IgD-negative memory B cell (primary cell): ENCODE data around the gene EBF4. TPM values are rescaled to one million over a fixed set of nuclear protein-coding genes. Genes with fewer than 3 reads are reported as not detected.
A peak's percentile ranks its signal among the peaks of the same experiment; 100 is the strongest.

Experiments
- H3K27ac Mint-ChIP-seq, 3 donors: one replicate each; pipeline ENCODE4 v1.8.0; 2020 to 2022; ENCODE audit warnings: mild to moderate bottlenecking in 3 of 3, mixed read lengths in 3 of 3, moderate library complexity in 1 of 3
- H3K27me3 Mint-ChIP-seq: one replicate; pipeline ENCODE4 v1.8.0; 2021; ENCODE audit warnings: mixed read lengths
- H3K36me3 Mint-ChIP-seq: one replicate; pipeline ENCODE4 v1.8.0; 2020; ENCODE audit warnings: mild to moderate bottlenecking, mixed read lengths
- H3K4me1 Mint-ChIP-seq, 3 donors: one replicate each; pipeline ENCODE4 v1.8.0; 2020 to 2022; ENCODE audit warnings: mixed read lengths in 3 of 3, mild to moderate bottlenecking in 1 of 3
- H3K4me3 Mint-ChIP-seq, 4 donors: one replicate each; pipeline ENCODE4 v1.8.0; 2020 to 2022; ENCODE audit warnings: mild to moderate bottlenecking in 4 of 4, mixed read lengths in 4 of 4, moderate library complexity in 3 of 4
- H3K9me3 Mint-ChIP-seq, 3 donors: one replicate each; pipeline ENCODE4 v1.8.0; 2020 to 2021; ENCODE audit warnings: mixed read lengths in 3 of 3, mild to moderate bottlenecking in 1 of 3
- polyA plus RNA-seq: library from polyadenylated mRNA; unstranded; fragments of 300-500 nt; fragmentation: Illumina TruSeq; gene quantifications from one replicate; pipeline ENCODE4 v1.2.3, GENCODE V29; 2021

The EBF4 gene
- polyA plus RNA-seq, 1 donor from 2014 or later = 1.1 TPM

DNA sequence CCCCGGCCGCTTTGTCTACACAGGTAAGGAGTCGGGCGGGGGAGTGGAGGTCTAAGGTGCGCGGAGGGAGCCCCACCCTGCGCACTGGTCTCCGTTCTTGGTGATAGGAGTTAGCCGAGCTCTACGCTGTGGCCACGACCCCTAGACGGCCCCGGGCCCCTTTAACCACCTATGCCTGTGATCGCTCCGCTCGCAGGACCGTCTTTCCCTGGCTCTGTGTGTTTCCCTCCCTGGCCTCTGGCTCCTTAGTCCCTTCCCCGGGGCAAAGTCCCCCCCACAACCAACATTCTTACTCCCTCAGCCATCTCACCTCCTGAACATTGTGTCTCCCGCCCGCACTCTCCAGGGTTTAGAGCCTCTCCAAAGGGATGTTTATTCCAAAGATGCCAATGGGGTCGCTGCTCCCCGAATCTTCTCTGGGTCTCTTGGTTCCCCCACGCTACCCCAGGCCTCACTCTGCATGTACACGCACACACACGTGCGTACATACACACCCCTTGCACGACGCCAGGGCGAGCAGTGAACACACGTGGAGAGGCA, 57.4 kb downstream of the EBF4 start:
- Mint-ChIP-seq H3K36me3 (no peaks in the 10 kb centered on the region), H3K4me1 (peaks cover 5 to 15% (median 14%) of the 10 kb centered on the region in 3 donors), H3K27me3 (peaks cover 39% of the 10 kb centered on the region), H3K27ac (peak overlapping the region in 1 of 3 donors; percentile 57), H3K9me3 (no peaks in the 10 kb centered on the region), H3K4me3 (peak overlapping the region in 2 of 4 donors; percentile 6 to 86)

DNA sequence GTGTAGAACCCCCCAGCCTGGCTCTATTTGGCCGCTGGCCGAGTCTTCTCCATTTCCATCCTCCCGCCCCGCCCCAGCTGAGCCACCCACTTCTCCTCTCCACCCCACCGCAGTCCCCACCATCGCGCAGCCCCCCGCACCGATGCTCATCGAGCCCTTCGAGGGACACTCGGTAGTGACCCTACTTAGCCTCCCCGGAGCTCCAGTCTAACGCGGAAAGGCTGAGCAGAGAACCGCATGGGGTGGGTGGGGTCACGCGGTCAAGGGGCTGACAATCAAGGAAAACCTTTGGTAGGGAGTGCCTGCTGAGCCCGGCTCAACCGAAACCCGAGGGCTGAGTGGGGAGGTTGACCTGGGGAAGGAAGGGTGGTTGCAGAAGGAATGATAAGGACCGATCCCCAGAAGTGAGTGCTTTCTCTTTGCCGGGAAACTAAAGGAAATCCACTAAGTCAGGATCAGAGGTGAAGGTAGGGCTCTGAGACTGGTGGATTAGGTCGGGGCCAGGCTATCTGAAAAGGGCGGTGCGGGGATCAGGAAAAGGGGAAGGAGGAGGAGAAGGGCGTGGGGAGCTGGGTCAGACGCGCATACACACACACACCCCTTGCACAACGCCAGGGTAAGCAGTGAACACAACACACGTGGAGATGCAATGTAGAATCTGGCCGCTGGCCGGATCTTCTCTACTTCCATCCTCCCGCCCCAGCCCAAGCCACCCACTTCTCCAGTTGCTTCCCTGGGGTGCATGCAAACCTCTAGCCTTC, 58.1 kb downstream of the EBF4 start:
- H3K4me1 Mint-ChIP-seq = peaks cover 5 to 15% (median 14%) of the 10 kb centered on the region in 3 donors
- no peak overlapping the region for H3K27ac Mint-ChIP-seq
- H3K4me3 Mint-ChIP-seq = peak overlapping the region; percentile 64 to 86 (median 74)
- no peaks in the 10 kb centered on the region for H3K9me3 Mint-ChIP-seq
- H3K36me3 Mint-ChIP-seq = no peaks in the 10 kb centered on the region
- peaks cover 43% of the 10 kb centered on the region for H3K27me3 Mint-ChIP-seq

DNA sequence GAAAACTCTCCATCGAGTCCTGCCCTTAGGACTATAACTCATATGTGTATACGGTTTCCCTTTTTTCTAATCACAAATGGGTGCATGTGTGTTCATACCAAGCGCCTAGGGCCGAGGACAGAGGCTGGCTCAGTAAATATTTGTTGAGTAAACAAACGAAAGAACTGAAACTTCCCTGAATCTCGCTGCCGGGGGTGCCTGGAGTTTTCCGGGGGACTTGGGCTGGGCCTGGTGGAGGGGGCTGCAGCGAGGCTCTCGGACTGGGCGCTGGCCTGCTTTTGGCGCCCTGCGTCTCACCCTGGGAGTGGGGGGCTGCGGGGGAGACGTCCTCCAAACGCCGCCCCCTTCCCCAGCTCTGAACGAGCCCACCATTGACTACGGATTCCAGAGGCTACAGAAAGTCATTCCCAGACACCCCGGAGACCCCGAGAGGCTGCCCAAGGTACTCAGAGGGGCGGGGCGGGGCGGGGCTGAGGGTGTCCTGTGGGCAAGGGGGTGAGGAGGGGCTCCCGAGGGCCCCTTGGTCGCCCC, 58.8 kb downstream of the EBF4 start:
- Mint-ChIP-seq H3K36me3 (no peaks in the 10 kb centered on the region), H3K27ac (no peak overlapping the region), H3K4me1 (peaks cover 5 to 15% (median 14%) of the 10 kb centered on the region in 3 donors), H3K4me3 (peak overlapping the region; percentile 64 to 86 (median 77)), H3K27me3 (peaks cover 45% of the 10 kb centered on the region), H3K9me3 (no peaks in the 10 kb centered on the region)

DNA sequence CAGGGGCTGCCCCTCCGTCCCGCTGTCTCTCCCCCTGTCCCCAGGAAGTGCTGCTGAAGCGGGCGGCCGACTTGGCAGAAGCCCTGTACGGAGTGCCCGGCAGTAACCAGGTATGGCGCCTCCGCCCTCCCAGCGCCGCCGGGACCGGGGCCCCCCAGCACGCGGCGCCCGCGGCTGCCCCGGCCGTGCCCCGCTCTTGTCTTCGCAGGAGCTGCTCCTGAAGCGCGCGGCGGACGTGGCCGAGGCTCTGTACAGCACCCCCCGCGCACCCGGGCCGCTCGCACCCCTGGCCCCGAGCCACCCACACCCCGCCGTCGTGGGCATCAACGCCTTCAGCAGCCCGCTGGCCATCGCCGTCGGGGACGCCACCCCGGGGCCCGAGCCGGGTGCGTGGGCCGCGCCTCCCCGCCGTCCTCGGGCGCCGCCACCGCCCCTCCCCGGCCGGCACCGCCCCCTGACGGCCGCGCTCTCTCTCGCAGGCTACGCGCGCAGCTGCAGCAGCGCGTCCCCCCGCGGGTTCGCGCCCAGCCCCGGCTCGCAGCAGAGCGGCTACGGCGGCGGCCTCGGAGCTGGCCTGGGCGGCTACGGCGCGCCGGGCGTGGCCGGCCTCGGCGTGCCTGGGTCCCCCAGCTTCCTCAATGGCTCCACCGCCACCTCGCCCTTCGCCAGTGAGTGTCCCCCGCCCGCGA, 59.4 kb downstream of the EBF4 start:
- H3K27ac Mint-ChIP-seq = no peak overlapping the region
- no peaks in the 10 kb centered on the region for H3K9me3 Mint-ChIP-seq
- peak overlapping the region in 1 of 4 donors; percentile 92 for H3K4me3 Mint-ChIP-seq

DNA sequence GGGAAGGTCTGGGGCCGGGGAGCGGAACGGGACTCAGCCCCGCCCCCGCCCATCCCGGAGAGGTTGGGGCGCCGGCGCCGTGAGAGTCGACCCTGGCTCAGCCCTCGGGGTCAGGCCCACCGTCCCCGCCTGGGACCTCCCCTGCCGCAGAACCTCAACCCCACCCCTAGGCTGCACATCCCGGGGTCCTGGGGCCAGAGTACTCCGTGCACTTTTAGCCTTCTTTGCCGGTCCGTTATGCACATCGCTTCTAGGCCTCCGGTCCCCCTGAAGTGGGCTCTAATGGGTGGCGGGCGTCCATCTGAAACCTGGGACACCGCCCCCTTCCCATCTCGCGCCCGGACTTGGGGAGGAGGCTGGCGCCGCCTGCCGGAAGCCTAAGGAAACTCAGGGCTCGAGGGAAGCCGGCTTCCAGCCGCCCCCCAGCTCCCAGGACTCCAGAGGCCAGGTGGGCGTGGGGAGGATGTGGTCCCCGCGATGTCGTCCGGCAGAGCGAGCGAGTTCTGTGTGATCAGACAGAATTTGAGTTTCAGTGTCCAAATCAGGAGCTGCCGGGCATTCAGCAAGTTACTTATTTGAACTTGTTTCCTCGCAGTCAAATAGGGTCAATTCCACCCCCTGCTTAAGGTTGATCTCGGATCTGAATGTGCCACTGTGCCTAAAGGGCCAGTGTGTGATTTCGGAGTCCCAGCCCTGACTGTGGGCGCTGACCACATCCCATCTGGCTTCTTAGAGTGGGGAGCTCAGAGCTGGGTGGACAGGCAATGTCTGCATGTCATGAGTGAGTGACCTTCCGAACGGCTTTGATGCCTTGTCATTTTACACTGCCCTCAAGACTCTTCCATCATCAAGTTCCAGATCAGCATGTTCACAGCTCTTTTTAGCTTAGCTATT, 60.2 kb downstream of the EBF4 start:
- H3K27me3 Mint-ChIP-seq = peaks cover 57% of the 10 kb centered on the region
- H3K4me3 Mint-ChIP-seq = peak overlapping the region; percentile 31 to 92 (median 80)
- H3K9me3 Mint-ChIP-seq = no peaks in the 10 kb centered on the region
- peaks cover 5 to 15% (median 14%) of the 10 kb centered on the region in 3 donors for H3K4me1 Mint-ChIP-seq
- no peaks in the 10 kb centered on the region for H3K36me3 Mint-ChIP-seq
- no peak overlapping the region for H3K27ac Mint-ChIP-seq

More for the DNA sequence above, 59.4 kb downstream of the EBF4 start:
- Mint-ChIP-seq H3K36me3 (no peaks in the 10 kb centered on the region), H3K27me3 (peaks cover 51% of the 10 kb centered on the region), H3K4me1 (peaks cover 5 to 15% (median 14%) of the 10 kb centered on the region in 3 donors)

- Mint-ChIP-seq H3K27ac (no peak overlapping the region), H3K36me3 (no peaks in the 10 kb centered on the region), H3K4me3 (peak overlapping the region; percentile 31 to 92 (median 80))
These were observed 61.0 kb downstream of the EBF4 start for GRCh38 chr20:2753461-2754040.

GRCh38 chr20:2754424-2754823, 61.8 kb downstream of the EBF4 start:
- Mint-ChIP-seq H3K36me3 (no peaks in the 10 kb centered on the region), H3K4me3 (peak overlapping the region in 1 of 4 donors; percentile 31), H3K27ac (no peak overlapping the region), H3K27me3 (peaks cover 60% of the 10 kb centered on the region), H3K9me3 (no peaks in the 10 kb centered on the region), H3K4me1 (peaks cover 5 to 15% (median 14%) of the 10 kb centered on the region in 3 donors)

More at GRCh38 chr20:2753461-2754040, 61.0 kb downstream of the EBF4 start:
- peaks cover 5 to 15% (median 14%) of the 10 kb centered on the region in 3 donors for H3K4me1 Mint-ChIP-seq
- H3K27me3 Mint-ChIP-seq = peaks cover 60% of the 10 kb centered on the region
- no peaks in the 10 kb centered on the region for H3K9me3 Mint-ChIP-seq

GRCh38 chr20:2755451-2756055, 63.0 kb downstream of the EBF4 start:
- Mint-ChIP-seq H3K27me3 (peaks cover 52% of the 10 kb centered on the region), H3K27ac (no peak overlapping the region), H3K36me3 (no peaks in the 10 kb centered on the region), H3K4me1 (peaks cover 5 to 15% (median 14%) of the 10 kb centered on the region in 3 donors), H3K9me3 (no peaks in the 10 kb centered on the region), H3K4me3 (no peak overlapping the region)

- Mint-ChIP-seq H3K36me3 (peaks cover under 1% of the 10 kb centered on the region), H3K9me3 (peaks cover 0 to under 1% (median 0%) of the 10 kb centered on the region in 3 donors), H3K27ac (no peak overlapping the region), H3K4me1 (peaks cover 5 to 12% (median 8%) of the 10 kb centered on the region in 3 donors), H3K4me3 (no peak overlapping the region), H3K27me3 (peaks cover 49% of the 10 kb centered on the region)
These were observed 63.6 kb downstream of the EBF4 start for GRCh38 chr20:2756056-2756611.

- Mint-ChIP-seq H3K27me3 (peaks cover 49% of the 10 kb centered on the region), H3K9me3 (peaks cover 0 to 3% (median 0%) of the 10 kb centered on the region in 3 donors), H3K27ac (no peak overlapping the region), H3K4me1 (peaks cover 5 to 11% (median 7%) of the 10 kb centered on the region in 3 donors), H3K4me3 (no peak overlapping the region), H3K36me3 (peaks cover 3% of the 10 kb centered on the region)
These were observed 64.4 kb downstream of the EBF4 start for GRCh38 chr20:2757001-2757400.

- H3K4me1 Mint-ChIP-seq = peaks cover 5 to 10% (median 7%) of the 10 kb centered on the region in 3 donors
- no peak overlapping the region for H3K27ac Mint-ChIP-seq
- peaks cover 0 to 3% (median 0%) of the 10 kb centered on the region in 3 donors for H3K9me3 Mint-ChIP-seq
- no peak overlapping the region for H3K4me3 Mint-ChIP-seq
- peaks cover 3% of the 10 kb centered on the region for H3K36me3 Mint-ChIP-seq
- peaks cover 56% of the 10 kb centered on the region for H3K27me3 Mint-ChIP-seq
These were observed 65.4 kb downstream of the EBF4 start for GRCh38 chr20:2757969-2758368.

DNA sequence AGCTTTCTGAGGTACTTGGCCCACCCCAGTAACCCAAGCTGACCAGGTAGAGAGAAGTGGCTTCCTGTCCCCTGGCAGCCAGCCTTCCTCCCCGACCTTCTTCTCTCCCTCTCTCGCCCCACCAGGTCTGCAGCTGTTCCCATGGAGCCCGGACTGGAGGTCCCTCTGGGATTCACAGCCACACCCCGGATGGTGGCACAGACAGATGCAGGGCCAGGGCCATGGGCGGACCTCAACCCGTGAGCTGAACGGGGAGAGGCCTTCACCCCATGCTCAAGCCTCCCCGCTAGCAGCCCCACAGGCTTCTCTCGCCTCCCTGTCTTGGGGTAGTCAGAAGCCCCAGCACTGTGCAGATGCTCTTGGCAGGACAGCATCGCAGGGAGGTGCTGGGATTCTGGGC, 66.6 kb downstream of the EBF4 start:
- no peak overlapping the region for H3K4me3 Mint-ChIP-seq
- no peak overlapping the region for H3K27ac Mint-ChIP-seq
- H3K36me3 Mint-ChIP-seq = peaks cover 3% of the 10 kb centered on the region
- peaks cover 0 to 5% (median 0%) of the 10 kb centered on the region in 3 donors for H3K4me1 Mint-ChIP-seq
- peaks cover 0 to 3% (median 0%) of the 10 kb centered on the region in 3 donors for H3K9me3 Mint-ChIP-seq
- peaks cover 49% of the 10 kb centered on the region for H3K27me3 Mint-ChIP-seq

DNA sequence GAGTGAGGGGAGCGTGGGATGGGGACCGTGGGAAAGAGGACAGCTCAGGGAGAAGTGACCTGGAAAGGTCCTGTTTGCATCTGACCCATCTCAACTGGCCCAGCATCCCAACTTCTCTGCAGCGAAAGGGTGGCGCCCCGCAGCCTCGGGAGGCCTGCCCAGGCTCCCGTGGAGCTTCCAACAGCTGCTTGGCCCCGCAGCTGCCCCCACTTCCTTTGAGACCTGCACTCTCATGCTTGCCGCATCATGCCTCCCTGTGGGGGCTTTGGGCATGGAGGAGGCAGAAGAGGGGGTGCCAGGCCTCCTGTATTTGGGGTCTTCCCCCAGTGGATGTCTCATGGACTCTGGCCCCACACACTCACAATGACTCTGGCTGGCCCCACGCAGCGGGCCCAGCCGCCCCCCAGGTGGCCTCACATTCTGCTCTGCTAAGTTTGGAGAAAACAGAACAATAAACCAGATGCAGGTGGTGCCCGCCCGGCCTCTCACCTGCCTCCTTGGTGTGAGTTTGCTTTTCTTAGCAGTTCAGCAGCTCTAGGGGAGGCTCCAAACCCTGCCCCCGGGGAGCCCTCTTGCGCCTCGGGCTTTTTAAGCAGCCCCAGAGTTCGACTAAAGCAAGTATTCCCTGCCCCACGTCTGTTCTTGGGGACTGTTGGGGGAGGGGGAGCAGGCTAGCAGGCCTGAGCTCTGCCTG, 67.2 kb downstream of the EBF4 start:
- Mint-ChIP-seq H3K36me3 (peaks cover 3% of the 10 kb centered on the region), H3K27me3 (peaks cover 44% of the 10 kb centered on the region), H3K4me3 (no peak overlapping the region), H3K4me1 (peaks cover 0 to 4% (median 0%) of the 10 kb centered on the region in 3 donors), H3K9me3 (peaks cover 0 to 3% (median 0%) of the 10 kb centered on the region in 3 donors), H3K27ac (no peak overlapping the region)
